Measurements from ENCODE around the gene GADL1. TPM values are rescaled to one million over a fixed set of nuclear protein-coding genes. Genes with fewer than 3 reads are reported as not detected.
A peak's percentile ranks its signal among the peaks of the same experiment; 100 is the strongest.

The GADL1 gene
- total and polyA plus RNA-seq, 7 donors, result 0.89 to 5.6 (median 1.5) TPM

- H3K36me3 ChIP-seq (ENCODE audit: insufficient read depth in 1 of 2, low read depth in 1 of 2), result no peaks in the 10 kb centered on the region
- no peaks in the 10 kb centered on the region for H3K27me3 ChIP-seq (ENCODE audit: insufficient read depth in 3 of 3, low read length in 2 of 3)
- TF ChIP-seq CTCF (IDR thresholded peaks at IDR 0.05), result no peak
- intact Hi-C loops (cut with DNase I), result no loop called here
- H3K27ac ChIP-seq, result no peak overlapping the region
- WGBS, 3 donors, result 28 to 63% (median 30%) methylated on average over 2 of the region's 2 CpGs
- ATAC-seq (peak in 2 of 4 donors; percentile 71 to 82), DNase-seq (no peak)
- H3K9me3 ChIP-seq, result no peaks in the 10 kb centered on the region
- no peak overlapping the region for H3K4me3 ChIP-seq
- peaks cover 15% of the 10 kb centered on the region for H3K4me1 ChIP-seq
Observed at GRCh38 chr3:30729512-30729911, 164.9 kb downstream of the GADL1 start.

GRCh38 chr3:30728143-30728542 lies 166.3 kb downstream of the GADL1 start:
- WGBS, 3 donors, result 95 to 99% (median 98%) methylated on average over 4 of the region's 4 CpGs
- H3K4me1 ChIP-seq, result peaks cover 15% of the 10 kb centered on the region
- DNase-seq (no peak), ATAC-seq (no peak)
- no peak overlapping the region for H3K27ac ChIP-seq
- intact Hi-C loops (cut with DNase I), result no loop called here
- no peaks in the 10 kb centered on the region for H3K9me3 ChIP-seq
- no peak for TF ChIP-seq CTCF (IDR thresholded peaks at IDR 0.05)
- H3K27me3 ChIP-seq (ENCODE audit: insufficient read depth in 3 of 3, low read length in 2 of 3), result no peaks in the 10 kb centered on the region
- H3K36me3 ChIP-seq (ENCODE audit: insufficient read depth in 1 of 2, low read depth in 1 of 2), result no peaks in the 10 kb centered on the region
- no peak overlapping the region for H3K4me3 ChIP-seq

- intact Hi-C loops (cut with DNase I), result no loop called here
- WGBS, 3 donors, result 93 to 99% (median 97%) methylated on average over 3 of the region's 3 CpGs
- no peak overlapping the region for H3K4me3 ChIP-seq
Observed at GRCh38 chr3:30724863-30725262, 169.6 kb downstream of the GADL1 start.

GRCh38 chr3:30723211-30723610 lies 171.2 kb downstream of the GADL1 start:
- no peak for DNase-seq
- Histone ChIP-seq H3K27ac (no peak overlapping the region), H3K4me3 (no peak overlapping the region), H3K4me1 (no peaks in the 10 kb centered on the region), H3K36me3 (ENCODE audit: insufficient read depth in 1 of 2, low read depth in 1 of 2) (no peaks in the 10 kb centered on the region), H3K9me3 (no peaks in the 10 kb centered on the region), H3K27me3 (ENCODE audit: insufficient read depth in 3 of 3, low read length in 2 of 3) (no peaks in the 10 kb centered on the region)
- TF ChIP-seq CTCF (IDR thresholded peaks at IDR 0.05), result no peak
- intact Hi-C loops (cut with DNase I), result no loop called here
- 42 to 62% (median 57%) methylated on average over 1 of the region's 1 CpG for WGBS, 3 donors
- no peak for ATAC-seq

More at GRCh38 chr3:30724863-30725262, 169.6 kb downstream of the GADL1 start:
- no peak for DNase-seq
- H3K27ac ChIP-seq, result no peak overlapping the region
- H3K4me1 ChIP-seq, result peaks cover 10% of the 10 kb centered on the region
- no peaks in the 10 kb centered on the region for H3K27me3 ChIP-seq (ENCODE audit: insufficient read depth in 3 of 3, low read length in 2 of 3)
- TF ChIP-seq CTCF (IDR thresholded peaks at IDR 0.05), result no peak
- H3K9me3 ChIP-seq, result no peaks in the 10 kb centered on the region
- ATAC-seq, result no peak
- no peaks in the 10 kb centered on the region for H3K36me3 ChIP-seq (ENCODE audit: insufficient read depth in 1 of 2, low read depth in 1 of 2)

GRCh38 chr3:30721314-30721634 lies 173.2 kb downstream of the GADL1 start:
- DNase-seq (no peak), ATAC-seq (no peak)
- intact Hi-C loops (cut with DNase I), result no loop called here
- no peak overlapping the region for H3K27ac ChIP-seq
- no peak overlapping the region for H3K4me3 ChIP-seq
- no peak for TF ChIP-seq CTCF (IDR thresholded peaks at IDR 0.05)
- no peaks in the 10 kb centered on the region for H3K27me3 ChIP-seq (ENCODE audit: insufficient read depth in 3 of 3, low read length in 2 of 3)
- H3K36me3 ChIP-seq (ENCODE audit: insufficient read depth in 1 of 2, low read depth in 1 of 2), result no peaks in the 10 kb centered on the region
- H3K4me1 ChIP-seq, result no peaks in the 10 kb centered on the region
- H3K9me3 ChIP-seq, result no peaks in the 10 kb centered on the region
- 82 to 83% (median 83%) methylated on average over 2 of the region's 2 CpGs for WGBS, 3 donors
